RWPE1 (cell line): ENCODE data around the gene NSUN6.

ENCODE experiments used
- CTCF ChIA-PET: fragments of 350-600 bp; sonication (Branson Sonifier 250); formaldehyde crosslinking; extraction: SDS; loops from one replicate; lab custom pipeline; 2021; lab: Yijun Ruan, JAX
- POLR2A ChIA-PET: fragments of 400-600 bp; formaldehyde crosslinking; extraction: SDS; loops from one replicate; lab custom pipeline; 2020; ENCODE audit warnings: antibody characterized with exemption; ENCODE audit not compliant: low non-redundant PET; lab: Yijun Ruan, JAX
- DNase-seq: peaks from one replicate; pipeline ENCODE4 v3.0.0; 2012; ENCODE audit warnings: low spot score
- H3K27ac ChIP-seq: fragments of 450-650 bp; 2 replicates; pipeline ENCODE4 v1.5.1; 2017
- CTCF ChIP-seq: fragments of 450-650 bp; conservative IDR thresholded peaks from 2 replicates; pipeline ENCODE4 v1.5.1; 2017; ENCODE audit warnings: low read depth, mild to moderate bottlenecking

NSUN6 gene

GRCh38 chr10:18680754-18681153 is 29.4 kb upstream of the NSUN6 start:
- CTCF ChIA-PET, result interaction anchor here (1.0 kb wide), 1 partner anchor 9 kb away, joined by 7 read pairs; no protein-coding TSS in a partner anchor
- no peak overlapping the region for H3K27ac ChIP-seq
- DNase-seq, result no peak
- POLR2A ChIA-PET, result no interaction called here
- TF ChIP-seq CTCF, result no peak

DNA sequence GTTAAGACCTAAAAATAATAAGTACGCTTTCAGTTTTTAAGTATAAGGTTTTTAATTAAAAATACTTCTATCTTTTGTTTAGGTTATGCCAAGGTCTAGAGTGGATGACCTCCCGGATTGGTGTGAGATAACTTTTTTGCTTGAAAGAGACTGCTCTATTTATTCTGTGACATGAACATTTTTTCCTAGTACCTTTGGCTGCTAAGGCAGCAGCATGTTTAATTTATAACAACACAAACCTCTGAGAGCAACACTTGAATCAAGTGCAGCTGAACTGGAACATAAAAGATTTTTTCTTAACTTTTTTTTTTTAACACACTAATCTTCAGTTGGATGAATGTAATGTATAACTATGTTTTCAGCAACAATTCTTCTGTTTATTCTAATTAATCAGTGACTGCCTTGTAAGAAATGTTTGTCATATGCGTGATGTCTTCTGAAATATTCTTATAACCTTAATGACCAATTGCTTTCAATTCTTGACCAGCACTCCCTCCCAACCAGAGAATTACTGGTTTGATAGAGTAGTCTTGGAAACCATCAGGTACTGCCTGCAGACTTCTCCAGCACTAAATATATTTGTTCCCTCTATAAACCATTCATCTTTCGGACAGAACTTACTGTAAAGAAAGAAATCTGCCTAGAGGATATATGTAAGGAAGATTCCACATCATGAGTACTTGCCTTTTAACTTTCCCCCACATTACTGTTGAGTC is 23.9 kb upstream of the NSUN6 start:
- DNase-seq, result no peak
- ChIA-PET POLR2A (no interaction called here), CTCF (interaction anchor here (0.7 kb wide), 1 partner anchor 1812 kb away, joined by 3 read pairs; no protein-coding TSS in a partner anchor)
- no peak overlapping the region for H3K27ac ChIP-seq
- TF ChIP-seq CTCF, result no peak

GRCh38 chr10:18668026-18668425 is 16.6 kb upstream of the NSUN6 start:
- H3K27ac ChIP-seq, result peak overlapping the region; percentile 60
- ChIA-PET CTCF (no interaction called here), POLR2A (no interaction called here)
- no peak for DNase-seq
- TF ChIP-seq CTCF, result no peak

DNA sequence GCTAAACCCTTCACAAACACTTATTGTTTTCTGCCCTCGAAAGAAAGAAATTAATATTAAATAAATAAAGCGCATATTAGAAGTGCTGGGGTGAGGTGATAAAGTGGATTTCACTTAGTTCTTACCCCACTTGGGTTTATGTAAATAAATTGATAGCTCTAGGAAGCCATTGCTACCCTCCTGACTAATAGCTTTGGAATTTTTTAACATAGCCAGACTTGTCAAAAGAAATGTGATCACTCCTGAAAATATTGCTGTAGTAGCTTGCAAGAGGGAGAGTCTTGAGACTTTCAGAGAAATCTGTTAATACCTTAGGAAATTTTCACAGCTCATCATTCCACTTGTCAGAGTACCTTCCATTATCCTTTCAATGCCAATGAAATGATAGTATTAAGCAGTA is 15.4 kb upstream of the NSUN6 start:
- POLR2A ChIA-PET, result no interaction called here
- DNase-seq, result peak; percentile 87
- no peak overlapping the region for H3K27ac ChIP-seq

DNA sequence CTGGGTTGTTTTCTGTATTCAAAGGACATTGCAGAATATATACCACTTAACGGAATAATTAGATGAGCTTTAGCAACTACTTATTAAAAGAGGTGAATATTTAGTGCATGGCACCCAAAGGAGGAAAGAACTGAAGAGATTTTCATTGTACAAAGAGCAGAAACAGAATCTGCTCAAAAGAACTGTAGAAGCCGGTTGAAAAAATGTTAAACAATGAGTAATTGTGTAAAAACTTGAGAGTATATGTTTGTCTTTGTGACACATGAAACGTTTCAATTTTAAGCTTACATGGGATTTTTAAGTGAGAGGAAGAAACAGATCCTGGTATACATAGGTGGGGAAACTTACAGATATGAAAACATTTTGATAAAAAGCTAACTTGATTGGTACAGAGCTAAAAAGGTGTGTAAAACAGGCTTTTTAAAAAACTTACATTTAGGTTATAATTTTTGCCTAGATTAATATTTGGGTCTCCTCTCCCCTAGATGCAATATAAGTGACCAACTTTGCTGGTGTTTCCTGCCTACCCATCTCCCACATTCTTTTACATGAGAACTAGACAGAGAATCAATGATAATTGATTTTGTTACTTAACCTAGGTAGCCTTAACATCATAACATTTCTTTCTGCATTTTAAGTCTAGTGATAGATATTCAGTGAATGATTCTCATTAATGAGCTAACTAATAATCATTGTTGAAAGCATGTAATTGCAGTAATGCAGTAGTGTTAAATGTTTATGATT is 14.6 kb upstream of the NSUN6 start:
- ChIA-PET POLR2A (no interaction called here), CTCF (no interaction called here)
- no peak for TF ChIP-seq CTCF
- no peak overlapping the region for H3K27ac ChIP-seq
- no peak for DNase-seq

More for the DNA sequence above, 15.4 kb upstream of the NSUN6 start:
- CTCF ChIA-PET, result no interaction called here
- no peak for TF ChIP-seq CTCF

GRCh38 chr10:18664841-18665478 is 13.6 kb upstream of the NSUN6 start:
- ChIA-PET POLR2A (no interaction called here), CTCF (interaction anchor here (0.6 kb wide), 1 partner anchor 63 kb away, joined by 3 read pairs; no protein-coding TSS in a partner anchor)
- no peak for DNase-seq
- H3K27ac ChIP-seq, result no peak overlapping the region
- no peak for TF ChIP-seq CTCF
